Activated T-helper 1 cell treated with Interleukin-2 at 50 U/mL for 16 hours (primary cell): ENCODE results near the gene KCNG1.

Experiments used
- DNase-seq: peaks from one replicate; pipeline ENCODE4 v3.0.0-alpha.2; 2020; ENCODE audit warnings: low read depth

KCNG1 gene

GRCh38 chr20:51034988-51035656 is 12.2 kb upstream of the KCNG1 start:
- no peak for DNase-seq

- DNase-seq = no peak
Observed at GRCh38 chr20:51034476-51034875, 11.6 kb upstream of the KCNG1 start.

GRCh38 chr20:51029963-51030920 is 7.3 kb upstream of the KCNG1 start:
- DNase-seq = no peak

GRCh38 chr20:51029556-51029955 is 6.6 kb upstream of the KCNG1 start:
- no peak for DNase-seq

- DNase-seq = no peak
Observed at GRCh38 chr20:51028616-51029212, 5.8 kb upstream of the KCNG1 start.

GRCh38 chr20:51027035-51027795 is 4.3 kb upstream of the KCNG1 start:
- no peak for DNase-seq

- DNase-seq = no peak
Observed at GRCh38 chr20:51026269-51026668, 3.4 kb upstream of the KCNG1 start.

- no peak for DNase-seq
Observed at GRCh38 chr20:51024761-51025160, 1.9 kb upstream of the KCNG1 start.

- no peak for DNase-seq
Observed at GRCh38 chr20:51023617-51024155, 779 bp upstream of the KCNG1 start.

GRCh38 chr20:51022227-51022802 is 592 bp downstream of the KCNG1 start:
- no peak for DNase-seq

- DNase-seq = no peak
Observed at GRCh38 chr20:51021067-51022025, 1.6 kb downstream of the KCNG1 start.

GRCh38 chr20:51020657-51021056 is 2.2 kb downstream of the KCNG1 start:
- no peak for DNase-seq

GRCh38 chr20:51019656-51020592 is 3.0 kb downstream of the KCNG1 start:
- no peak for DNase-seq

GRCh38 chr20:51017251-51017650 is 5.7 kb downstream of the KCNG1 start:
- DNase-seq = no peak

- no peak for DNase-seq
Observed at GRCh38 chr20:51016521-51016920, 6.4 kb downstream of the KCNG1 start.

- no peak for DNase-seq
Observed at GRCh38 chr20:51014797-51015722, 7.8 kb downstream of the KCNG1 start.

GRCh38 chr20:51013577-51014330 is 9.2 kb downstream of the KCNG1 start:
- DNase-seq = no peak
